ENCODE data around the gene POLDIP3. TPM values are rescaled to one million over a fixed set of nuclear protein-coding genes. Genes with fewer than 3 reads are reported as not detected.
A peak's percentile ranks its signal among the peaks of the same experiment; 100 is the strongest.
"Not testable (repeated sequence)": the region's sequence is repeated elsewhere in the genome, so short reads cannot be mapped to it uniquely, and the experiment has no call there.

Gene POLDIP3
- total RNA-seq, 6 experiments from 2014 or later: 54.2 to 63.7 (median 58.1) TPM

DNA sequence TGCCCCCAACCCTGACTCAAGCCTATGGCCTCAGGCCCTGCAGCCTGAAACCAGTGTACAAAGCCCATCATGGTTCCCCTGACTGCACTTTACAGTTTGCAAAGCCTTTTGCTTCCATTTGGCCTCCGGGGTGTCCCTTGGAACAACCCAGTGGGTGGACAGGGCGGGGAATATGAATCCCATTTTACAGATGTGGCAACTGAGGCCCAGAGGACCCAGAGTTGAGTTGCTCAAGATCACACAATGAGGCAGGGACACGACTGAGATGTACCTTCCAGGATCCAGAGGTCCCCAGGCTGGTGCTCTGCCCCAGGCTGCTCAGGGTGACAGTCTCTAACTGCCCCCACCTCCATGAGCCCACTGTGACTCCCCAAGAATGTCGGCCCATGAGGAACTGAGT lies 5.4 kb upstream of the POLDIP3 start:
- H3K27ac Mint-ChIP-seq: peak overlapping the region; percentile 85
- no peak for DNase-seq
- peaks cover 19% of the 10 kb centered on the region for H3K27me3 Mint-ChIP-seq (ENCODE audit: insufficient read depth)
- no peaks in the 10 kb centered on the region for H3K36me3 Mint-ChIP-seq (ENCODE audit: low read depth)
- no peak overlapping the region for H3K4me3 Mint-ChIP-seq
- peaks cover 49% of the 10 kb centered on the region for H3K4me1 Mint-ChIP-seq (ENCODE audit: low read depth)
- H3K9me3 Mint-ChIP-seq: peaks cover 7% of the 10 kb centered on the region
- TF ChIP-seq, protein P1, sequence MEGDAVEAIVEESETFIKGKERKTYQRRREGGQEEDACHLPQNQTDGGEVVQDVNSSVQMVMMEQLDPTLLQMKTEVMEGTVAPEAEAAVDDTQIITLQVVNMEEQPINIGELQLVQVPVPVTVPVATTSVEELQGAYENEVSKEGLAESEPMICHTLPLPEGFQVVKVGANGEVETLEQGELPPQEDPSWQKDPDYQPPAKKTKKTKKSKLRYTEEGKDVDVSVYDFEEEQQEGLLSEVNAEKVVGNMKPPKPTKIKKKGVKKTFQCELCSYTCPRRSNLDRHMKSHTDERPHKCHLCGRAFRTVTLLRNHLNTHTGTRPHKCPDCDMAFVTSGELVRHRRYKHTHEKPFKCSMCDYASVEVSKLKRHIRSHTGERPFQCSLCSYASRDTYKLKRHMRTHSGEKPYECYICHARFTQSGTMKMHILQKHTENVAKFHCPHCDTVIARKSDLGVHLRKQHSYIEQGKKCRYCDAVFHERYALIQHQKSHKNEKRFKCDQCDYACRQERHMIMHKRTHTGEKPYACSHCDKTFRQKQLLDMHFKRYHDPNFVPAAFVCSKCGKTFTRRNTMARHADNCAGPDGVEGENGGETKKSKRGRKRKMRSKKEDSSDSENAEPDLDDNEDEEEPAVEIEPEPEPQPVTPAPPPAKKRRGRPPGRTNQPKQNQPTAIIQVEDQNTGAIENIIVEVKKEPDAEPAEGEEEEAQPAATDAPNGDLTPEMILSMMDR (IDR thresholded peaks at IDR 0.05): no peak

DNA sequence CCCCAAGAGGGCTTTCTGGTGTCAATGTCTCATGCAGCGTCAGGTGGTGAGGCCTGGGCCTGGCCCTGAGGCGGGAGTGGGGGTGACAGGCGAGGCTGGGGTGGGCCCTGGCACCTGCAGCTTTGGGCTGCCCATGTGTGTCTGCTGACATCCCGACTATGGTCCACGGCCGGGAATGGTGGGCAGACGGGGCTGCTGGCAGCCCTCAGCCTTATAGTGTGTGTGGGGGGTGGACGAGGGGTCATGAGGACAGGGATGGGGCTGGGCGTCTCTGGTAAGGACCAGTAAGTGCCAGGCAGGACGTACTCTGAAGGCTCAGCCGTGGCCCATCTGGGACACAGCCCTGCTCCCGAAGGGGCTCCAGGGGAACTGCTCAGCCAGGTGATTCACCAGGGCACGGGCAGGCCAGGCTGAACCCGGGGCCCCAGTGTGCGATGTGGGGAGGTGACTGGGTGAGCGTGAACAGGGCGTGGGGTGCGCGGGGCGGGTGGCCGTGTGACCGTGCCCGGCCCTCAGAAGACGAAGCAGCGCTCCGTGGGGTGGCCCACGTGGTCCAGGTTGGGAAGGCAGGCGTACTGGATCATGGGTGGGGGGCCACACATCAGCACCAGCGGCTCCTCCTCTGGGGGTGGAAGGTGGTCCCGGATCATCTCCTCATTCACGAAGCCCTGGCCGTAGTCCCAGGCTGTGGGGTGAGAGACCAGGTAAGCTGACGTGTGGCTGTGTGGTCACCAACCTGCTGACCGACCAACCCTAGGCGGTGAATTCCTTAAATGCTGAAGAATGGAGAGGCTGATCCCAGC lies 4.8 kb upstream of the POLDIP3 start:
- Mint-ChIP-seq H3K36me3 (ENCODE audit: low read depth) (no peaks in the 10 kb centered on the region), H3K27ac (no peak overlapping the region), H3K4me3 (no peak overlapping the region), H3K27me3 (ENCODE audit: insufficient read depth) (peaks cover 25% of the 10 kb centered on the region), H3K9me3 (peaks cover 10% of the 10 kb centered on the region), H3K4me1 (ENCODE audit: low read depth) (peaks cover 49% of the 10 kb centered on the region)
- no peak for DNase-seq
- TF ChIP-seq, protein P1 (IDR thresholded peaks at IDR 0.05): peak; percentile 33; the same call in 1 of the 2 replicates

DNA sequence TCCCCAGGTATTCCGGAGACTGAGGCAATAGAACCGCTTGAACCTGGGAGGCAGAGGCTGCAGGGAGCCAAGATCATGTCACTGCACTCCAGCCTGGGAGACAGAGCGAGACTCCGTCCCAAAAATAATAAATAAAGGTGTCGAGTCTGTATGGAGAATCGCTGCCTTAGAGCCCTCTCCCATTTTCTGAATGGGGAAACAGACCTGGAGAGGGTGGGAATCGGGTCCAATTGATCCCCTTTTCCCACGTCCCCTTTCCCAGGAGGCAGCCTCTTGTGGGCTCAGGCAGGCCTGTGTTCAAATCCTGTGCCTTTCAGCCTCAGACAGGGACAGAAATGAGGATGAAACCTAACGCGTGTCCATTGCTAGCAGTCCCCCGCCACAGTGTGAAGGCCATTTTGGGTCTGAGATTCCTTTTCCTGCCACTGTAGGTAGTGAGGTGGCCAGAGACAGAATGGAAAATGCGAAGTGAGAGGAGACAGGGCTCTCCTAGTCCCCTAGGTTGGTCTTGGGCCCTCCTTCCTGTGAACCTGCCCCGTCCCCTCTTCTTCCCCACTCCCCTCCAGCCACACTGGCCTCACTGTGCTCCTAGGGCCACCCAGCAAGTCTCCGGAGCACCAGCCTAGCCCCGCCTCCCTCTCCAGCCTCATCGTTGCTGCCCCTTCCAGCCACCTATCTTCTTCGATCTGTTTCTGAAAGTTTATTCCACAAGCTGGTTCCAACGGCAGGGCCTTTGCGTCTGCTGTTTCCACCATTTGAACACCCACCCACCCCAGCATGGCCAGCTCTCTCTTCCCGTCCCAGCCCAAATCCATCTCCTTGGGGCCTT lies 2.7 kb upstream of the POLDIP3 start:
- Mint-ChIP-seq H3K36me3 (ENCODE audit: low read depth) (peaks cover 12% of the 10 kb centered on the region), H3K4me3 (peak overlapping the region; percentile 43; the same call in 1 of the 2 replicates), H3K9me3 (peaks cover 10% of the 10 kb centered on the region), H3K4me1 (ENCODE audit: low read depth) (peaks cover 61% of the 10 kb centered on the region), H3K27me3 (ENCODE audit: insufficient read depth) (peaks cover 28% of the 10 kb centered on the region), H3K27ac (peak overlapping the region; percentile 71)
- no peak for DNase-seq
- TF ChIP-seq, protein P1 (IDR thresholded peaks at IDR 0.05): no peak

DNA sequence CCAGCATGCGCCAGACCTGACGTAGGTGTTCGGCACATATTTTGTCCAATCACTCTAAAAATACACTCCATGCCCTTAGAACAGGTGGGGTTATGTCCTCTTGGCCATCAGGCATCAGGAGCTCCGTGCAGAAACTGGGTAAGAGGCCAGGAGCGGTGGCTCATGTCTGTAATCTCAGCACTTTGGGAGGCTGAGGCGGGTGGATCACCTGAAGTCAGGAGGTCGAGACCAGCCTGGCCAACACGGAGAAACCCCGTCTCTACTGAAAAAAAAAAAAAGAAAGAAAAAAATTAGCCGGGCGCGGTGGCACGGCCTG lies 1.1 kb upstream of the POLDIP3 start:
- peaks cover 17% of the 10 kb centered on the region for H3K36me3 Mint-ChIP-seq (ENCODE audit: low read depth)
- peak overlapping the region; percentile 100 for H3K27ac Mint-ChIP-seq
- peaks cover 59% of the 10 kb centered on the region for H3K4me1 Mint-ChIP-seq (ENCODE audit: low read depth)
- H3K4me3 Mint-ChIP-seq: peak overlapping the region; percentile 97
- H3K9me3 Mint-ChIP-seq: peaks cover 10% of the 10 kb centered on the region
- H3K27me3 Mint-ChIP-seq (ENCODE audit: insufficient read depth): peaks cover 25% of the 10 kb centered on the region
- DNase-seq: not testable (repeated sequence)

DNA sequence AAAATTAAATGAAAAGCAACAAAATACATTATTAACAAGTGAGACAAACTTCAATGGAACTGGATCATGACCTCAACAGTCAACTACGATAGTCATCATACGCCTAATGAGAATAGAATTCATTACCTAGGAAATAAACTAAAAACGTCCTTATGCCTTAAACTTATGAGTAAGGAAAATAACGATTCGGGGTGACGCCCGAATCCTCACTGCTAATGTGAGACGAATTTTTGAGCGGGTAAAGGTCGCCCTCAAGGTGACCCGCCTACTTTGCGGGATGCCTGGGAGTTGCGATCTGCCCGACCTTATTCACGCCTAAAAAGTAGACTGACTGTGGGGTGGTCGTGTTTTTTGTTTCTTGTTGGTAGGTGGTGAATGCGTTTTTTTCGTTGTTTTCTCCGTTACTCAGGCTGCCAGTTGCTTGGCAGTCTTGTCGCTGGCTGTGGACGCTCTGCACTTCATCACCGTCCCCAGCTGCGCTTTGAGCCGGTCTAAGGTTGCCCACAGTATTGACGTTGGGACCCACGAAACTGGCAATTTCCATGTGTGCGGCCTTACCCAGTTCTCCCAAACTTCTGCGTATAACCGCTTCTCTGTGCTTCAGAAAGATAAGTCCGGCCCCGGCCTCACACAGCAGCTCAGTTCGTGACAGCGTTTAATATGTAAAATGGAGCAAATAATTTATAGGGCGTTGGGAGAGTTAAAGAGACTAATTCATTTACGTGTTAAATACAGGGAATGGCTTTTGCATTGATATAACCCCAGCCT lies 593 bp upstream of the POLDIP3 start:
- Mint-ChIP-seq H3K4me3 (peak overlapping the region; percentile 97), H3K4me1 (ENCODE audit: low read depth) (peaks cover 56% of the 10 kb centered on the region), H3K36me3 (ENCODE audit: low read depth) (peaks cover 17% of the 10 kb centered on the region), H3K9me3 (peaks cover 10% of the 10 kb centered on the region), H3K27ac (peak overlapping the region; percentile 100), H3K27me3 (ENCODE audit: insufficient read depth) (peaks cover 25% of the 10 kb centered on the region)
- TF ChIP-seq, protein P1 (IDR thresholded peaks at IDR 0.05): no peak; the same call in 1 of the 2 replicates
- peak; percentile 100 for DNase-seq

All from HFFc6 (cell line).